HEK293 (cell line): ENCODE data around the gene TSC22D3.
A peak's percentile ranks its signal among the peaks of the same experiment; 100 is the strongest.

Experiments used
- GFI1B ChIP-seq: fragments of 450-650 bp; formaldehyde crosslinking; IDR thresholded peaks from 2 replicates; pipeline ENCODE4 v1.5.1; 2016; ENCODE audit warnings: missing biosample characterization, missing genetic modification characterization
- MYNN ChIP-seq: fragments of 450-650 bp; formaldehyde crosslinking; IDR thresholded peaks from 2 replicates; pipeline ENCODE4 v1.5.1; 2016; ENCODE audit warnings: missing biosample characterization, missing genetic modification characterization, borderline replicate concordance
- MZF1 ChIP-seq: fragments of 450-650 bp; formaldehyde crosslinking; IDR thresholded peaks from 2 replicates; pipeline ENCODE4 v1.5.1; 2017; ENCODE audit warnings: missing biosample characterization, missing genetic modification characterization, borderline replicate concordance
- SETDB1 ChIP-seq: IDR thresholded peaks from one replicate; pipeline ENCODE4 v1.6.1; 2017; ENCODE audit warnings: mild to moderate bottlenecking, low read length, moderate library complexity, mixed read lengths; ENCODE audit not compliant: insufficient read length
- TRIM28 ChIP-seq: IDR thresholded peaks from 2 replicates; pipeline ENCODE4 v1.6.1; 2011; ENCODE audit warnings: low read length, control low read depth, borderline replicate concordance
- ZIC2 ChIP-seq: fragments of 450-650 bp; formaldehyde crosslinking; IDR thresholded peaks from 2 replicates; pipeline ENCODE4 v1.5.1; 2016; ENCODE audit warnings: missing biosample characterization, missing genetic modification characterization
- ZNF112 ChIP-seq: fragments of 450-650 bp; formaldehyde crosslinking; IDR thresholded peaks from 2 replicates; pipeline ENCODE4 v1.5.0; 2017; ENCODE audit warnings: missing biosample characterization, missing genetic modification characterization
- ZNF114 ChIP-seq: fragments of 450-650 bp; formaldehyde crosslinking; IDR thresholded peaks from 2 replicates; pipeline ENCODE4 v1.5.0; 2017; ENCODE audit warnings: missing biosample characterization, missing genetic modification characterization
- ZNF146 ChIP-seq: fragments of 450-650 bp; formaldehyde crosslinking; IDR thresholded peaks from 2 replicates; pipeline ENCODE4 v1.5.1; 2016; ENCODE audit warnings: missing biosample characterization, missing genetic modification characterization
- ZNF155 ChIP-seq: fragments of 450-650 bp; formaldehyde crosslinking; IDR thresholded peaks from 2 replicates; pipeline ENCODE4 v1.5.1; 2016; ENCODE audit warnings: missing biosample characterization, missing genetic modification characterization
- ZNF239 ChIP-seq: fragments of 450-650 bp; formaldehyde crosslinking; IDR thresholded peaks from 2 replicates; pipeline ENCODE4 v1.5.1; 2016; ENCODE audit warnings: missing biosample characterization, missing genetic modification characterization
- ZNF514 ChIP-seq: fragments of 450-650 bp; formaldehyde crosslinking; IDR thresholded peaks from 2 replicates; pipeline ENCODE4 v1.5.1; 2016; ENCODE audit warnings: missing biosample characterization, missing genetic modification characterization
- ZNF521 ChIP-seq: fragments of 450-650 bp; formaldehyde crosslinking; IDR thresholded peaks from 2 replicates; pipeline ENCODE4 v1.5.1; 2017; ENCODE audit warnings: missing biosample characterization, mild to moderate bottlenecking, missing genetic modification characterization
- ZNF529 ChIP-seq: fragments of 450-650 bp; formaldehyde crosslinking; IDR thresholded peaks from 2 replicates; pipeline ENCODE4 v1.5.1; 2017; ENCODE audit warnings: missing genetic modification characterization, missing biosample characterization; ENCODE audit not compliant: insufficient replicate concordance
- ZNF596 ChIP-seq: fragments of 450-650 bp; IDR thresholded peaks from 2 replicates; pipeline ENCODE4 v1.5.0; 2018; ENCODE audit warnings: missing biosample characterization, mild to moderate bottlenecking, missing genetic modification characterization, moderate library complexity
- ZNF610 ChIP-seq: fragments of 450-650 bp; formaldehyde crosslinking; IDR thresholded peaks from 2 replicates; pipeline ENCODE4 v1.5.1; 2016; ENCODE audit warnings: missing biosample characterization, missing genetic modification characterization, borderline replicate concordance
- ZNF623 ChIP-seq: fragments of 450-650 bp; formaldehyde crosslinking; IDR thresholded peaks from 2 replicates; pipeline ENCODE4 v1.5.1; 2016; ENCODE audit warnings: missing biosample characterization, missing genetic modification characterization
- ZNF654 ChIP-seq: fragments of 450-650 bp; formaldehyde crosslinking; IDR thresholded peaks from 2 replicates; pipeline ENCODE4 v1.5.1; 2016; ENCODE audit warnings: low read depth, missing biosample characterization, missing genetic modification characterization
- ZNF76 ChIP-seq: fragments of 450-650 bp; formaldehyde crosslinking; IDR thresholded peaks from 2 replicates; pipeline ENCODE4; 2016; ENCODE audit warnings: low read depth, missing biosample characterization, missing genetic modification characterization, borderline replicate concordance
- ZNF837 ChIP-seq: fragments of 450-650 bp; formaldehyde crosslinking; IDR thresholded peaks from 2 replicates; pipeline ENCODE4 v1.5.1; 2016; ENCODE audit warnings: missing biosample characterization, missing genetic modification characterization
- ZSCAN30 ChIP-seq: fragments of 450-650 bp; IDR thresholded peaks from 2 replicates; pipeline ENCODE4 v1.5.1; 2018; ENCODE audit warnings: missing biosample characterization, mild to moderate bottlenecking, missing genetic modification characterization, moderate library complexity
- TF ChIP-seq, protein P1 (sequence below): fragments of 450-650 bp; formaldehyde crosslinking; conservative IDR thresholded peaks from 2 replicates; pipeline ENCODE4 v1.5.1; 2016; ENCODE audit warnings: low read depth, missing biosample characterization, missing genetic modification characterization
- TF ChIP-seq, protein P2 (sequence below): fragments of 450-650 bp; formaldehyde crosslinking; IDR thresholded peaks from 2 replicates; pipeline ENCODE4 v1.5.1; 2017; ENCODE audit warnings: missing biosample characterization, mild to moderate bottlenecking, missing genetic modification characterization, moderate library complexity
- TF ChIP-seq, protein P3 (sequence below): fragments of 450-650 bp; formaldehyde crosslinking; IDR thresholded peaks from 2 replicates; pipeline ENCODE4 v1.5.1; 2016; ENCODE audit warnings: missing biosample characterization, missing genetic modification characterization, low read depth

The TSC22D3 gene

DNA sequence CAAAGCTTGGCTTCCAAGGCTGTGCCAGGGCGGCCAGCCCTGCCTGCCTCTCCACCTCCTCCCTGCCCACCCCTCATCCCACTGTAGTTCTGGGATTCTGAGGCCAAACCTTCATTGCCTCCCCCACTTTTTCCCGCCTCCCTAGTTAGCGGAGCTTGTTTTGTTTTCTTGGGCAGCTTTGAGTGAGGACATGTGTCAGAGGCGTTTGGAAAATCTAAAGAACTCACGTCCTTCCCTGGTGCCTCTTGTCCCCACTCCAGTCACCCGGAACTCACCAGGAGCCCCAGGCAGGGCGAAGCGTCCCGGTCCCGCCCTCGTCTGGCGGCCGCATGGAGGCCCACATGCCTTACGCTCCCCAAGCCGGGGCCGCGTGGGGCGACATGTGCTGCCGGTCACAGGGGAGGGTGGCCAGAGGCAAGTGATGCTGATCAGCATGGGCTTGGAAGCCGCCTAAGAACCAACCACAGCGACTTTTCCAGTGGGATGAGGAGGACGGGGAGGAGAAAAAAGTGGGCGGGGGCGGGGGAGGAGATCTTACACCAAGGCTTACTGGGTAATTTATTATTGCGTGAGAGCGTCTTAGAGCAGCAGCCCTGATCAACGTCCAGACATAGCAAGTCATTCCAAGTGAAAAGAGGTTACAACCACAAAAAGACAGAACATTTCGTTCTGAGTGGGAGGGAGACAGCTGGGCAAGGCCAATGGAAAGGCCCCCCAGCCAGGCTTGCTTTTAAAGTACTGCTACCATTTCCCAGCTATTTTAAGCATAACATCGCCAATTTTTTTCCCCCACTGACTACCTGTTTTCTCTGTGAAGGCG is 98.8 kb downstream of the TSC22D3 start (continued):
- TF ChIP-seq, protein P1, sequence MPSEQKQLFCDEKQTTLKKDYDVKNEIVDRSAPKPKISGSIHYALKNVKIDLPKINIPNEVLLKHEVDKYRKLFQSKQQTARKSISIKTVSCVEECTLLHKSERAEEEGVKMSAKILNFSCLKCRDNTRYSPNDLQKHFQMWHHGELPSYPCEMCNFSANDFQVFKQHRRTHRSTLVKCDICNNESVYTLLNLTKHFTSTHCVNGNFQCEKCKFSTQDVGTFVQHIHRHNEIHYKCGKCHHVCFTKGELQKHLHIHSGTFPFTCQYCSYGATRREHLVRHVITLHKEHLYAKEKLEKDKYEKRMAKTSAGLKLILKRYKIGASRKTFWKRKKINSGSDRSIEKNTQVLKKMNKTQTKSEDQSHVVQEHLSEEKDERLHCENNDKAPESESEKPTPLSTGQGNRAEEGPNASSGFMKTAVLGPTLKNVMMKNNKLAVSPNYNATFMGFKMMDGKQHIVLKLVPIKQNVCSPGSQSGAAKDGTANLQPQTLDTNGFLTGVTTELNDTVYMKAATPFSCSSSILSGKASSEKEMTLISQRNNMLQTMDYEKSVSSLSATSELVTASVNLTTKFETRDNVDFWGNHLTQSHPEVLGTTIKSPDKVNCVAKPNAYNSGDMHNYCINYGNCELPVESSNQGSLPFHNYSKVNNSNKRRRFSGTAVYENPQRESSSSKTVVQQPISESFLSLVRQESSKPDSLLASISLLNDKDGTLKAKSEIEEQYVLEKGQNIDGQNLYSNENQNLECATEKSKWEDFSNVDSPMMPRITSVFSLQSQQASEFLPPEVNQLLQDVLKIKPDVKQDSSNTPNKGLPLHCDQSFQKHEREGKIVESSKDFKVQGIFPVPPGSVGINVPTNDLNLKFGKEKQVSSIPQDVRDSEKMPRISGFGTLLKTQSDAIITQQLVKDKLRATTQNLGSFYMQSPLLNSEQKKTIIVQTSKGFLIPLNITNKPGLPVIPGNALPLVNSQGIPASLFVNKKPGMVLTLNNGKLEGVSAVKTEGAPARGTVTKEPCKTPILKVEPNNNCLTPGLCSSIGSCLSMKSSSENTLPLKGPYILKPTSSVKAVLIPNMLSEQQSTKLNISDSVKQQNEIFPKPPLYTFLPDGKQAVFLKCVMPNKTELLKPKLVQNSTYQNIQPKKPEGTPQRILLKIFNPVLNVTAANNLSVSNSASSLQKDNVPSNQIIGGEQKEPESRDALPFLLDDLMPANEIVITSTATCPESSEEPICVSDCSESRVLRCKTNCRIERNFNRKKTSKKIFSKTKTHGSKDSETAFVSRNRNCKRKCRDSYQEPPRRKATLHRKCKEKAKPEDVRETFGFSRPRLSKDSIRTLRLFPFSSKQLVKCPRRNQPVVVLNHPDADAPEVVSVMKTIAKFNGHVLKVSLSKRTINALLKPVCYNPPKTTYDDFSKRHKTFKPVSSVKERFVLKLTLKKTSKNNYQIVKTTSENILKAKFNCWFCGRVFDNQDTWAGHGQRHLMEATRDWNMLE, result no peak
- TF ChIP-seq, protein P2, sequence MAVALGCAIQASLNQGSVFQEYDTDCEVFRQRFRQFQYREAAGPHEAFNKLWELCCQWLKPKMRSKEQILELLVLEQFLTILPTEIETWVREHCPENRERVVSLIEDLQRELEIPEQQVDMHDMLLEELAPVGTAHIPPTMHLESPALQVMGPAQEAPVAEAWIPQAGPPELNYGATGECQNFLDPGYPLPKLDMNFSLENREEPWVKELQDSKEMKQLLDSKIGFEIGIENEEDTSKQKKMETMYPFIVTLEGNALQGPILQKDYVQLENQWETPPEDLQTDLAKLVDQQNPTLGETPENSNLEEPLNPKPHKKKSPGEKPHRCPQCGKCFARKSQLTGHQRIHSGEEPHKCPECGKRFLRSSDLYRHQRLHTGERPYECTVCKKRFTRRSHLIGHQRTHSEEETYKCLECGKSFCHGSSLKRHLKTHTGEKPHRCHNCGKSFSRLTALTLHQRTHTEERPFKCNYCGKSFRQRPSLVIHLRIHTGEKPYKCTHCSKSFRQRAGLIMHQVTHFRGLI (tag by site-specific recombination), result no peak
- TF ChIP-seq SETDB1 (no peak), ZNF146 (tag by site-specific recombination) (no peak), ZNF596 (tag by site-specific recombination) (no peak), ZNF837 (tag by site-specific recombination) (no peak), ZNF610 (tag by site-specific recombination) (0 out of 2 replicates have a peak, but pooled peaks have one; percentile 17), ZNF654 (no peak), ZNF239 (no peak), ZNF623 (no peak), ZSCAN30 (tag by site-specific recombination) (no peak; the same call in 1 of the 2 replicates), ZNF114 (tag by site-specific recombination) (no peak), ZNF112 (tag by site-specific recombination) (no peak), ZNF514 (tag by site-specific recombination) (no peak), ZNF76 (tag by site-specific recombination) (no peak; the same call in none of the 2 replicates), MZF1 (no peak), ZNF529 (tag by site-specific recombination) (no peak), ZNF521 (tag by site-specific recombination) (no peak), ZNF155 (tag by site-specific recombination) (no peak), GFI1B (tag by site-specific recombination) (no peak), MYNN (no peak), TRIM28 (no peak), ZIC2 (peak; percentile 71)
- TF ChIP-seq, protein P3, sequence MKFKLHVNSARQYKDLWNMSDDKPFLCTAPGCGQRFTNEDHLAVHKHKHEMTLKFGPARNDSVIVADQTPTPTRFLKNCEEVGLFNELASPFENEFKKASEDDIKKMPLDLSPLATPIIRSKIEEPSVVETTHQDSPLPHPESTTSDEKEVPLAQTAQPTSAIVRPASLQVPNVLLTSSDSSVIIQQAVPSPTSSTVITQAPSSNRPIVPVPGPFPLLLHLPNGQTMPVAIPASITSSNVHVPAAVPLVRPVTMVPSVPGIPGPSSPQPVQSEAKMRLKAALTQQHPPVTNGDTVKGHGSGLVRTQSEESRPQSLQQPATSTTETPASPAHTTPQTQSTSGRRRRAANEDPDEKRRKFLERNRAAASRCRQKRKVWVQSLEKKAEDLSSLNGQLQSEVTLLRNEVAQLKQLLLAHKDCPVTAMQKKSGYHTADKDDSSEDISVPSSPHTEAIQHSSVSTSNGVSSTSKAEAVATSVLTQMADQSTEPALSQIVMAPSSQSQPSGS (tag by site-specific recombination), result no peak
